GM12874 (cell line): ENCODE measurements around the gene TRMT11.

ENCODE experiments used
- CTCF ChIP-seq: IDR thresholded peaks from 2 replicates; pipeline ENCODE4 v1.5.1; 2011; ENCODE audit warnings: low read depth, mild to moderate bottlenecking, control low read depth, low read length, moderate library complexity; ENCODE audit not compliant: insufficient read depth

The TRMT11 gene

GRCh38 chr6:125974214-125974866, 12.0 kb upstream of the TRMT11 start:
- TF ChIP-seq CTCF: peak; percentile 16; the same call in 1 of the 2 replicates

- no peak for TF ChIP-seq CTCF
These were observed 7.2 kb upstream of the TRMT11 start for GRCh38 chr6:125979101-125979500.

- TF ChIP-seq CTCF: no peak
These were observed 4.7 kb upstream of the TRMT11 start for GRCh38 chr6:125981571-125982185.

GRCh38 chr6:125983246-125983945, 2.9 kb upstream of the TRMT11 start:
- TF ChIP-seq CTCF: no peak

- no peak for TF ChIP-seq CTCF
These were observed 2.0 kb upstream of the TRMT11 start for GRCh38 chr6:125984311-125984710.

- TF ChIP-seq CTCF: no peak
These were observed 818 bp upstream of the TRMT11 start for GRCh38 chr6:125985522-125985921.

GRCh38 chr6:125985979-125986300, 400 bp upstream of the TRMT11 start:
- TF ChIP-seq CTCF: no peak
